OCI-LY3 (cell line): ENCODE data around the gene IRS2.

Experiments used
- H2AFZ ChIP-seq: fragments of 200-600, 300-600 bp; shearing (Covaris generic); 2 replicates; pipeline ENCODE4 v1.6.0; 2014; ENCODE audit warnings: antibody characterized with exemption, low read depth, low read length
- H3K27ac ChIP-seq: fragments of 200-600, 300-600 bp; sonication (generic); 2 replicates; pipeline ENCODE4 v1.5.1; 2014; ENCODE audit warnings: mild to moderate bottlenecking, low read length, moderate library complexity, mixed read lengths
- H3K27me3 ChIP-seq: fragments of 200-600, 300-600 bp; sonication (generic); 2 replicates; pipeline ENCODE4 v1.6.1; 2014; ENCODE audit warnings: low read depth, low read length, mixed read lengths
- H3K36me3 ChIP-seq: fragments of 200-600, 300-600 bp; sonication (generic); replicated peaks from 2 replicates; pipeline ENCODE3; 2014; ENCODE audit warnings: low read depth, low read length, mixed read lengths
- H3K4me1 ChIP-seq: fragments of 300-600, 200-600 bp; sonication (generic); 2 replicates; pipeline ENCODE4 v1.6.1; 2014; ENCODE audit warnings: low read length, mixed read lengths
- H3K4me2 ChIP-seq: fragments of 200-600, 300-600 bp; sonication (generic); 2 replicates; pipeline ENCODE4 v1.6.1; 2014; ENCODE audit warnings: low read length, mixed read lengths
- H3K4me3 ChIP-seq: fragments of 300-600, 200-600 bp; sonication (generic); 2 replicates; pipeline ENCODE4 v1.5.1; 2014; ENCODE audit warnings: antibody characterized with exemption, mild to moderate bottlenecking, low read length, moderate library complexity
- H3K79me2 ChIP-seq: fragments of 300-600, 200-600 bp; shearing (Covaris generic); 2 replicates; pipeline ENCODE4 v1.6.1; 2014; ENCODE audit warnings: mild to moderate bottlenecking, low read length, mixed read lengths
- H3K9ac ChIP-seq: fragments of 300-600, 200-600 bp; shearing (Covaris generic); 2 replicates; pipeline ENCODE4 v1.6.0; 2014; ENCODE audit warnings: mild to moderate bottlenecking, low read length, moderate library complexity
- H3K9me3 ChIP-seq: fragments of 200-600, 300-600 bp; shearing (Covaris generic); 2 replicates; pipeline ENCODE4 v1.6.1; 2014; ENCODE audit warnings: low read length, mixed read lengths; ENCODE audit not compliant: insufficient read depth
- H4K20me1 ChIP-seq: fragments of 200-600, 300-600 bp; sonication (generic); 2 replicates; pipeline ENCODE4 v1.6.1; 2016; ENCODE audit warnings: low read length, mixed read lengths; ENCODE audit not compliant: insufficient read depth
- CTCF ChIP-seq: fragments of 200-600, 300-600 bp; sonication (generic); IDR thresholded peaks from 2 replicates; pipeline ENCODE4 v1.5.1; 2014; ENCODE audit warnings: antibody characterized with exemption, low read length, low read depth
- EZH2phosphoT487 ChIP-seq: fragments of 200-600 bp; shearing (Covaris generic); IDR thresholded peaks from 2 replicates; pipeline ENCODE4 v1.6.1; 2018; ENCODE audit warnings: antibody characterized with exemption, mixed run types, low read depth

IRS2 gene

DNA sequence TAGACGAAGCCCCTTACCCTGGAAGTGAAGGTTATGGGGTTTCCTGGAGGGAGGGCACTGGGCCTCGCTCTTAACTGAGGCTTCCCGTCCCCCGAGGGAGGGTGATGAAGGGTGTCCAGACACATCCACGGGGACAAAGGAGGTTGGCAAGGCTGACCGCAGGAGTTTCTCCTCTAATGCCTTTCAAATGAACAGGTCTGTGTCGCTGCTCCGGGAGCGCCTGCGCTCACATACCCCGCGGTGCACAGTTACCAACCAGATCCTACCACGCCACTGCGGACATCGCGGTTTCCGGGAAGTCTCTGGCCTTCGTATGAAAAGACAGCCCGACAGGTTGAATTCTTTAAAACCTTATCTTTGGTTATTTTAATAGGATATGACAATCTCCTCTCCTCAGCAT is 41.3 kb downstream of the IRS2 start:
- no peaks in the 10 kb centered on the region for H4K20me1 ChIP-seq
- H3K4me2 ChIP-seq = no peak overlapping the region
- no peak overlapping the region for H3K9ac ChIP-seq
- H3K27me3 ChIP-seq = no peaks in the 10 kb centered on the region
- no peaks in the 10 kb centered on the region for H3K79me2 ChIP-seq
- no peaks in the 10 kb centered on the region for H3K36me3 ChIP-seq
- H3K4me1 ChIP-seq = no peaks in the 10 kb centered on the region
- 0 out of 2 replicates have a peak, but pooled peaks cover 3% of the 10 kb centered on the region for H3K9me3 ChIP-seq
- H2AFZ ChIP-seq = no peak overlapping the region
- H3K4me3 ChIP-seq = no peak overlapping the region
- H3K27ac ChIP-seq = no peak overlapping the region
- TF ChIP-seq CTCF (no peak), EZH2phosphoT487 (no peak)

DNA sequence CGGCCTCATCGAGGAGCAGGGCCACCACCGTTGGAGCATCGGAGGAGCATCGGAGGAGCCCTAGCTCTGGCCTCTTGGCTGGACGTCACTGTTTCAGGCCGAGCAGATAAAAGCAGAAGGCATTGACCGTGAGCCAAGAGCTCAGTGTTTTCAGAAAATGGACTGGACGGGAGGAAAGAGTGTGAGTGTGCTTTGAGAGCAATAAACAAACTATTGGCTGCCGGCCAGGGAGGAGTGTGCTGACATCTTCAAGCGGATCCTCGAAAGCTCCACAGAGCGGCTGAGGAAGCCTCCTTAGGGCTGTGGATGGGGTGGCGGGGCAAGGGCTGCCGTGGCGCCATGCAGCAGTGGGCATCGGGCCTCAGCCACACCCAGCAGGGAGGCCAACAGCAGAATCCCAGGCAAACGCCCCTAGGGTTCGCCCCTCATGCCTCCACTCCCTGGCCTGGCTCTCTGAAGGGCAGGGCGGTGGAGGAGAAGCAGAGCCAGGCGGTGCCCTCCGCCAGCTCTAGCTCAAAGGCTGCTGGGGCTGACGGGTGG is 41.8 kb downstream of the IRS2 start:
- H4K20me1 ChIP-seq = no peaks in the 10 kb centered on the region
- TF ChIP-seq EZH2phosphoT487 (no peak), CTCF (no peak)
- H3K36me3 ChIP-seq = no peaks in the 10 kb centered on the region
- no peak overlapping the region for H2AFZ ChIP-seq
- H3K4me1 ChIP-seq = no peaks in the 10 kb centered on the region
- H3K27me3 ChIP-seq = no peaks in the 10 kb centered on the region
- no peak overlapping the region for H3K4me3 ChIP-seq
- no peak overlapping the region for H3K9ac ChIP-seq
- H3K79me2 ChIP-seq = no peaks in the 10 kb centered on the region
- no peak overlapping the region for H3K27ac ChIP-seq
- 0 out of 2 replicates have a peak, but pooled peaks cover 3% of the 10 kb centered on the region for H3K9me3 ChIP-seq
- H3K4me2 ChIP-seq = no peak overlapping the region

- Histone ChIP-seq H3K4me2 (no peak overlapping the region), H4K20me1 (no peaks in the 10 kb centered on the region), H3K4me3 (no peak overlapping the region), H3K36me3 (no peaks in the 10 kb centered on the region), H3K4me1 (no peaks in the 10 kb centered on the region), H3K9me3 (0 out of 2 replicates have a peak, but pooled peaks cover 3% of the 10 kb centered on the region), H3K27me3 (no peaks in the 10 kb centered on the region), H2AFZ (no peak overlapping the region), H3K9ac (no peak overlapping the region), H3K79me2 (no peaks in the 10 kb centered on the region), H3K27ac (no peak overlapping the region)
- no peak for TF ChIP-seq CTCF
- TF ChIP-seq EZH2phosphoT487 = no peak
These were observed 42.5 kb downstream of the IRS2 start for GRCh38 chr13:109743706-109744453.

DNA sequence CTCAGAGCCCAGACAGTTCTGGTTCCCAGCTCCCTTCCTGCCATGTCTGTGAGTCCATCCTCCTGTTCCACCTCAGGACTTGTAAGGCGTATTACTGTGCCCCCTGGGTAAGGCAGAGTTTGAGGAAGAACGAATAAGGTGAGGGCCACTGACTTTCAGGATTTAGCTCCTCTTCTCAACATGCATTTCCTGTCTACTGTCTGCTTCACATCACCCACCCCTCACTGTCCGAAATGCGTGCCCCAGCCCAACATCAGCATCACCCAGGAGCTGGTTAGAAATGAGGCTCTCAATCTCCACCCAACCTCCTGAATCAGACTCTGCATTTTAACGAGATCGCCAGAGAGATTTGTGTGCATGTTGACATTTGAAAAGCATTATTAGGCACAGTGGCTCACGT is 44.4 kb downstream of the IRS2 start:
- H3K27ac ChIP-seq = no peak overlapping the region
- H3K36me3 ChIP-seq = no peaks in the 10 kb centered on the region
- no peak overlapping the region for H3K9ac ChIP-seq
- no peak overlapping the region for H3K4me3 ChIP-seq
- 0 out of 2 replicates have a peak, but pooled peaks cover 3% of the 10 kb centered on the region for H3K9me3 ChIP-seq
- no peaks in the 10 kb centered on the region for H4K20me1 ChIP-seq
- H3K4me2 ChIP-seq = no peak overlapping the region
- TF ChIP-seq CTCF = no peak
- no peak for TF ChIP-seq EZH2phosphoT487
- no peaks in the 10 kb centered on the region for H3K79me2 ChIP-seq
- no peaks in the 10 kb centered on the region for H3K4me1 ChIP-seq
- no peak overlapping the region for H2AFZ ChIP-seq
- no peaks in the 10 kb centered on the region for H3K27me3 ChIP-seq
